B cell (primary cell): ENCODE measurements around the gene B4GALT5.

Source experiments
- EZH2 ChIP-seq: IDR thresholded peaks from 2 replicates; pipeline ENCODE4 v1.6.1; 2012; ENCODE audit warnings: borderline replicate concordance, low read depth, mild to moderate bottlenecking, moderate library complexity, low read length; ENCODE audit not compliant: insufficient read depth, poor library complexity, severe bottlenecking
- TF ChIP-seq, protein P1 (sequence below): fragments of 200-600 bp; IDR thresholded peaks from one replicate; pipeline ENCODE4 v1.8.0; 2022; ENCODE audit warnings: antibody characterized with exemption, mild to moderate bottlenecking

- TF ChIP-seq, protein P1, sequence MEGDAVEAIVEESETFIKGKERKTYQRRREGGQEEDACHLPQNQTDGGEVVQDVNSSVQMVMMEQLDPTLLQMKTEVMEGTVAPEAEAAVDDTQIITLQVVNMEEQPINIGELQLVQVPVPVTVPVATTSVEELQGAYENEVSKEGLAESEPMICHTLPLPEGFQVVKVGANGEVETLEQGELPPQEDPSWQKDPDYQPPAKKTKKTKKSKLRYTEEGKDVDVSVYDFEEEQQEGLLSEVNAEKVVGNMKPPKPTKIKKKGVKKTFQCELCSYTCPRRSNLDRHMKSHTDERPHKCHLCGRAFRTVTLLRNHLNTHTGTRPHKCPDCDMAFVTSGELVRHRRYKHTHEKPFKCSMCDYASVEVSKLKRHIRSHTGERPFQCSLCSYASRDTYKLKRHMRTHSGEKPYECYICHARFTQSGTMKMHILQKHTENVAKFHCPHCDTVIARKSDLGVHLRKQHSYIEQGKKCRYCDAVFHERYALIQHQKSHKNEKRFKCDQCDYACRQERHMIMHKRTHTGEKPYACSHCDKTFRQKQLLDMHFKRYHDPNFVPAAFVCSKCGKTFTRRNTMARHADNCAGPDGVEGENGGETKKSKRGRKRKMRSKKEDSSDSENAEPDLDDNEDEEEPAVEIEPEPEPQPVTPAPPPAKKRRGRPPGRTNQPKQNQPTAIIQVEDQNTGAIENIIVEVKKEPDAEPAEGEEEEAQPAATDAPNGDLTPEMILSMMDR: no peak
- TF ChIP-seq EZH2: no peak
Observed at GRCh38 chr20:49699200-49699992, 14.3 kb downstream of the B4GALT5 start.
